ENCODE measurements around the gene IL3RA.

IL3RA gene

DNA sequence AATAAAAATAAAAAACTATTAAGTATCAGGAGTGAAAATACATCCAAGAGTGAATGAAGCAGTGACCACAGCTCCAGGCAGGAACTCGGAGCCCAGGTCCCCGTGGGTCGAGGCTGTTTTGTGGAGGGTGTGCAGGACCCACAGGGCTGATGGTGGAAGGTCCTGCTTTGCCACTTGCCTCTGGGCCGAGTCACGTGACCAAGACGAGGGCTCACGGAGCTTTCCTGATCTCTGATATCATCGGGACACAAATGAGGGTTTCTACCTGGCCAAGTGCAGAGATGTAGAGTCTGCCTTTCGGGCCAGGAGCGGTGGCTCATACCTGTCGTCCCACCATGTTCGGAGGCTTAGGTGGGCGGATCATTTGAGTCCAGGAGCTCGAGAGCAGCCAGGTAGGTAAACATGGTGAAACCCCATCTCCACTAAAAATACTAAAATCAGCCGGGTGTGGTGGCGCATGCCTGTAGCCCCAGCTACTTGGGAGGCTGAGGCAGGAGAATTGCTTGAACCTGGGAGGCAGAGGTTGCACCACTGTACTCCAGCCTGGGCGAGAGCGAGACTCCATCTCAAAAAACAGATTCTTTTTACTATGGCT, 48.2 kb downstream of the IL3RA start:
- peak; percentile 2 for DNase-seq (ENCODE audit: low spot score)

- peak; percentile 1 for DNase-seq (ENCODE audit: low spot score)
Measured at GRCh38 chrX:1385253-1386223, 49.0 kb downstream of the IL3RA start.

- peak; percentile 3 for DNase-seq (ENCODE audit: low spot score)
Measured at GRCh38 chrX:1386338-1387127, 49.9 kb downstream of the IL3RA start.

- DNase-seq (ENCODE audit: low spot score), result no peak
Measured at GRCh38 chrX:1387141-1387776, 50.7 kb downstream of the IL3RA start.

DNA sequence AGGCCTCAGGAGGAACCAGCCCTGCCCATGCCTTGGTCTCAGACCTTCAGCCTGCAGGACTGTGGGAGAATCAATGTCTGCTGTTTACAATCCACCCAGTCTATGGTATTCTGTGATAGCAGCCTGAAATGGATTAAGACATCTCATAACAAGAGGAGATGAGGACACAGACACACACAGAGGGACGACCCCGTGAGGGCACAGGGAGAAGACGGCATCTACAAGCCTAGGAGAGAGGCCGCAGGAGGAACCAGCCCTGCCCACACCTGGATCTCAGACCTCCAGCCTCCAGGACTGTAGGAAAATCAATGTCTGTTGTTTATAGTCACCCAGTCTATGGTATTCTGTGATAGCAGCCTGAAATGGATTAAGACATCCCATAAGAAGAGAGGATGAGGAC, 52.1 kb downstream of the IL3RA start:
- DNase-seq (ENCODE audit: low spot score), result no peak

- DNase-seq (ENCODE audit: low spot score), result peak; percentile 1
Measured at GRCh38 chrX:1389181-1389992, 52.8 kb downstream of the IL3RA start.

GRCh38 chrX:1389993-1390285, 53.4 kb downstream of the IL3RA start:
- no peak for DNase-seq (ENCODE audit: low spot score)

DNA sequence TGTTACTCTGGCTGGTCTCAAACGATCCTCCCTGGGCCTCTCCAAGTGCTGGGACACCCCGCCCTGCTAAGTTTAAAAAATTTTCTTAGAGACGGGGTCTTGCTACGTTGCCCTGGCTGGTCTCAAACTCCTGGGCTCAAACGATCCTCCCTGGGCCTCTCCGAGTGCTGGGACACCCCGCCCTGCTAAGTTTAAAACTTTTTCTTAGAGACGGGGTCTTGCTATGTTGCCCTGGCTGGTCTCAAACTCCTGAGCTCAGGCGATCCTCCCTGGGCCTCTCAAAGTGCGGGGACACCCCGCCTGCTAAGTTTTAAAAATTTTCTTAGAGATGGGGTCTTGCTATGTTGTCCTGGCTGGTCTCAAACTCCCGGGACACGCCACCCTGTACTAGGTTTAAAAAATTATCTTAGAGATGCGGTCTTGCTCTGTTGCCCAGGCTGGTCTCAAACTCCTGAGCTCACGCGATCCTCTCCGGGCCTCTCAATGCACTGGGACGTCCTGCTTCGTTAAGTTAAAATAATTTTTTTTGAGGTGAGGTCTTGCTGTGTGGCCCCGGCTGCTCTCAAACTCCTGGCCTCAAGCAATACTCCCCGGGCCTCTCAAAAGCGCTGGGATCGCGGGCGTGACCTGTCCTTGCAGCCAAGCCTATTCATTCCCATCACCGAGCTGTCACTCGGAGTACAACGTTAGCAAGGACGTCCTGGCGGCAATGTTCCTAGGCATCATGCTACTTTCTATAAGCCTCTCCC, 54.2 kb downstream of the IL3RA start:
- DNase-seq (ENCODE audit: low spot score), result no peak

DNA sequence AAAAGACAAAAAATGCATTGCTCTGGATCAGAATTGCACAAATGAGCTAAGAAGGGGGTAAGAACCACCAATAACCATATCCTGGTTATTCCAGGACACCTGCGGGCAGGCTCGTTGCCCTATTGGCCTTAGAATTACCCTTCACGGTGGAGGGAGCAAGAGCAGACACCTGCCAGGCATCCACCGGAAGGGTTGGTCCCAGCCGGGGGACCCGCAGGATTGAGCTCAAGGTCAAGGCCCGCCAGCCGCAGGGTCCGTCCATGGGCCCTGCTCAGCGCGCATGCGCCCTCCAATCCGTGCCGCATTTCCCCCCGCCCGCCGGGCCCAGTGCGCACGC, 54.8 kb downstream of the IL3RA start:
- peak; percentile 99 for DNase-seq (ENCODE audit: low spot score)

- DNase-seq (ENCODE audit: low spot score), result peak; percentile 99
Measured at GRCh38 chrX:1391707-1392375, 55.3 kb downstream of the IL3RA start, which contains the start of gene SLC25A6. TSS of gene SLC25A6 (minus strand) at chrX:1392113. CDS start at chrX:1392009, 104 bp downstream.

DNA sequence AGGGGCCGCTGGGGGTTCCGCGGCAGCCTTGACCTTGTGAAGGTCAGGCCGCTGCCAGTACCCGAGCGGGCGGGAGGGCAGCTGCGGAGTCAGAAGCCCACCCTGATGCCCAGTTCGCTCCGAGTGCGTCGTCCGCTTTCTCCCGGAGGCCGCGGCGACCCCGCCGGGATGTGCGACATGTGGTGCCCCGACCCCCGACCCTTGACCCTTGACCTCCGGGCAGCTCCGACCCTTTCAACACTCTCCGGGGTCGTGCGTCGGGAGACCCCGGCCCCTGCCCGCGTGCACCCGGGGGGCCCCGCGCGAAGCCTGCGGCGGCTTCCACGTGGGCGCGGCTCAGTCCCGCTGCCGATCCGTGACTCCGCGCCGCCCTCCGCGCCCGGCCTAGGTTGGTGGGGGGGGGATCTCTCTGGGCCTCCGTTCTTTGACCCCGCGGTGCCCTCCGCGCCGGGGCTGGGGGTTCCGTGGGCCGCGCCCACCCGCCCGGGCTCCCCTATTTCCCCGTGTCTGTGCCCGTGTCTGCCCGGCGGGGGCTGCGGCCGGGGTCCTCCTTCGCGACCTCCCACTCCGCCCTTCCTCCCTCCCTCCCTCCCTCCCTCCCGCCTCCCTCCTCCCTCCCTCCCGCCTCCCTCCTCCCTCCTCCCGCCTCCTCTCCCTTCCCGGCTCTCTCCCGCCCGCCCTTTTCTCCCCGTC, 55.9 kb downstream of the IL3RA start:
- peak; percentile 83 for DNase-seq (ENCODE audit: low spot score)

DNA sequence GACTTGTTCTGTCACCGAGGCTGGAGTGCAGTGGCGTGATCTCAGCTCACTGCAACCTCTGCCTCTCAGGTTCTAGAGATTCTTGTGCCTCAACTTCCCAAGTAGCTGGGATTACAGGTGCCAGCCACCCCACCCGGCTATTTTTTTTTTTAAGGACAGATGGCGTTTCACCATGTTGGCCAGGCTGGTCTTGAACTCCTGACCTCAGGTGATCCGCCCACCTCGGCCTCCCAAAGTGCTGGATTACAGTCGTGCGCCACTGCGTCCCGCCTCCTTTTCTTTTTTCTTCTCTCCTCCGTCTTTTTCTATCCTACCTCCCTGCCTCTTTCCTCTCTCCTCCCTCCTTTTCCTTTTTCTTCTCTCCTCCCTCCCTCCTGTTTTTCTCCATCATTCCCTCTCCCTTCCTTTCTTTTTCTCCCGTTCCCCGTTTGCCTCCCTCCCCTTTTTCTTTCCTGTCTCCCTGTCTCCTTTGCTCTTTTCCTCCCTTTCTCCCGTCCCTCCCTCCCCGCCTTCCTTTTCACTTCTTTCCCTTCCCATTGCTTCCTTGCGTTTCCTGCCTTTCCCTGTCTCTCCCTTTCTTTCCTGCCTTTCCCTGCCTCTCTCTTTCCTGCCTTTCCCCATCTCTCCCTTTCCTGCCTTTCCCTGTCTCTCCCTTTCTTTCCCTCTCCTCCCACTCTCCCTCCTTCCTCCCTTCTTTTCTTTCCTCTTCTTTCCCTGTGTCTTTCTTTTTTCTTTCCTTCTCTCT, 57.5 kb downstream of the IL3RA start:
- DNase-seq (ENCODE audit: low spot score), result no peak

- DNase-seq (ENCODE audit: low spot score), result peak; percentile 33
Measured at GRCh38 chrX:1394731-1395501, 58.3 kb downstream of the IL3RA start.

DNA sequence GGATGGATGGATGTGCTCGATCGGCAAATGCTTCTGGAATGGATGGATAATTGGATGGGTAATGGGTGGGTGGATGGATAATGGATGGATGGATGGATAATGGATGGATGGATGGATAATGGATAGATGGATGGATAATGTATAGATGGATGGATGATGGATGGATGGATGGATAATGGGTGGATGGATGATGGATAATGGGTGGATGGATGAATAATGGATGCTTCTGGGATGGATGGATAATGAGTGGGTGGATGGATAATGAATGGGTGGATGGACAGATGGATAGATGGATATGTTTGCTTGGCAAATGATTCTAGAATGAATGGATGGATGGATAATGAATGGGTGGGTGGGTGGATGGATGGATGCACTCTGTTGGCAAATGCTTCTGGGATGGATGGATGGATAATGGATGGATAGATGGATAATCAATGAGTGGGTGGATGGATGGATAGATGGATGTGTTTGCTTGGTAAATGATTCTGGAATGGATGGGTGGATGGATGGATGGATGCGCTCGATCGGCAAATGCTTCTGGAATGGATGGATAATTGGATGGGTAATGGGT, 59.1 kb downstream of the IL3RA start:
- DNase-seq (ENCODE audit: low spot score), result no peak

- no peak for DNase-seq (ENCODE audit: low spot score)
Measured at GRCh38 chrX:1397001-1397400, 60.4 kb downstream of the IL3RA start.

DNA sequence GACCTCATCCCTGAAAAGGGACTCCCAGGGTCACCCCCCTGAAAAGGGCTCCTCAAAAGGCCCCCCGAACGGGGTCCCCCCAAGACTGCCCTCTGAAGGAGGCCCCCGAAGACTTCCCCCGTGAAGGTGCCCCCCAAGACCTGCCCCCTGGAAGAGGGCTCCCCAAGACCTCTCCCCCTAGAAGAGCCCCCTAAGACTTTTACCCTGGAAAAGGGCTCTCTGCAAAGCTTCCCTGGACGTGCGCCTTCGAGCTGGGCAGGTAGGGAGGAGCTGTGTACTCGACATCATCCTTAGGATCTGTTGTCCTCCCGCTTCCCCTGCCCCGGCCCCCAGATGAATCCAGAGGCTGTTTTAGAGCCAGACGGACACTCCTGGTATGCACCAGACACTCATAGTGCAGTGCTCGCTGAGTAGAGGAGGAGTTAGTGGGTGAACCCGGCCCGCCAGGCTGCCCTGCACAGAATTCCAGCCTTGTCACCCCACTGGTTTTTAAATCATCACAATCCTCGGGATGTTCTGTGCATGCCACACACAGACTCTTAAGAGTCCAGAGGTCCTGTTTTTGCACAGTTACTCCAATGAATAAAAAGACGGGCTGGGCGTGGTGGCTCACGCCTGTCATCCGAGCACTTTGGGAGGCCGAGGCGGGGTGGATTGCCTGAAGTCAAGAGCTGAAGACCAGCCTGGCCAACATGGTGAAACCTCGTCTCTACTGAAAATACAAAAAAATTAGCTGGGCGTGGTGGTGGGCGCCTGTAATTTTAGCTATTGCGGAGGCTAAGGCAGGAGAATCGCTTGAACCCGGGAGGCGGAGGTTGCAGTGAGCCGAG, 61.1 kb downstream of the IL3RA start:
- no peak for DNase-seq (ENCODE audit: low spot score)

Measured in GM03348 (cell line).